Measurements from ENCODE around the gene OSBPL10.

Gene OSBPL10

GRCh38 chr3:31754575-31755278 lies 226.3 kb downstream of the OSBPL10 start:
- in situ Hi-C loops (cut with MboI; ENCODE audit: low pct_unique_long_range_greater_than_20kb, low sequenced_read_pairs, unreplicated experiment), result no loop called here
- peak; percentile 33 for DNase-seq (ENCODE audit: low spot score)
- TF ChIP-seq CTCF (IDR thresholded peaks at IDR 0.05; ENCODE audit: extremely low read depth, insufficient read depth, missing control alignments), result no peak

- no peak for TF ChIP-seq CTCF (IDR thresholded peaks at IDR 0.05; ENCODE audit: extremely low read depth, insufficient read depth, missing control alignments)
- no peak for DNase-seq (ENCODE audit: low spot score)
- in situ Hi-C loops (cut with MboI; ENCODE audit: low pct_unique_long_range_greater_than_20kb, low sequenced_read_pairs, unreplicated experiment), result no loop called here
Measured at GRCh38 chr3:31753050-31753425, 228.0 kb downstream of the OSBPL10 start.

GRCh38 chr3:31752305-31753049 lies 228.6 kb downstream of the OSBPL10 start:
- no peak for DNase-seq (ENCODE audit: low spot score)
- TF ChIP-seq CTCF (IDR thresholded peaks at IDR 0.05; ENCODE audit: extremely low read depth, insufficient read depth, missing control alignments), result no peak
- in situ Hi-C loops (cut with MboI; ENCODE audit: low pct_unique_long_range_greater_than_20kb, low sequenced_read_pairs, unreplicated experiment), result no loop called here

GRCh38 chr3:31750341-31750740 lies 230.7 kb downstream of the OSBPL10 start:
- in situ Hi-C loops (cut with MboI; ENCODE audit: low pct_unique_long_range_greater_than_20kb, low sequenced_read_pairs, unreplicated experiment), result no loop called here
- TF ChIP-seq CTCF (IDR thresholded peaks at IDR 0.05; ENCODE audit: extremely low read depth, insufficient read depth, missing control alignments), result no peak
- DNase-seq (ENCODE audit: low spot score), result no peak

GRCh38 chr3:31748933-31749295 lies 232.1 kb downstream of the OSBPL10 start:
- no peak for TF ChIP-seq CTCF (IDR thresholded peaks at IDR 0.05; ENCODE audit: extremely low read depth, insufficient read depth, missing control alignments)
- DNase-seq (ENCODE audit: low spot score), result no peak
- in situ Hi-C loops (cut with MboI; ENCODE audit: low pct_unique_long_range_greater_than_20kb, low sequenced_read_pairs, unreplicated experiment), result no loop called here

GRCh38 chr3:31748281-31748932 lies 232.7 kb downstream of the OSBPL10 start:
- DNase-seq (ENCODE audit: low spot score), result no peak
- in situ Hi-C loops (cut with MboI; ENCODE audit: low pct_unique_long_range_greater_than_20kb, low sequenced_read_pairs, unreplicated experiment), result no loop called here
- TF ChIP-seq CTCF (IDR thresholded peaks at IDR 0.05; ENCODE audit: extremely low read depth, insufficient read depth, missing control alignments), result no peak

Data from GM13977 (cell line).